ENCODE data around the gene C1QL1.
"Not testable (repeated sequence)": the region's sequence is repeated elsewhere in the genome, so short reads cannot be mapped to it uniquely, and the experiment has no call there.

C1QL1 gene

GRCh38 chr17:44965481-44966234 lies 2.4 kb downstream of the C1QL1 start:
- Histone ChIP-seq H3K9me3 (no peaks in the 10 kb centered on the region; the same call in 1 of the 2 replicates), H3K4me3 (no peak overlapping the region), H3K36me3 (replicated peaks) (no peaks in the 10 kb centered on the region), H3K4me1 (peaks cover 5% of the 10 kb centered on the region), H3K27me3 (ENCODE audit: low read depth) (peaks cover 6% of the 10 kb centered on the region; the same call in 1 of the 2 replicates)
- in situ Hi-C loops (cut with MboI; ENCODE audit: low sequenced_read_pairs): no loop called here
- no peak for DNase-seq (ENCODE audit: low spot score in 2 of 2)

- Histone ChIP-seq H3K4me3 (no peak overlapping the region), H3K4me1 (no peaks in the 10 kb centered on the region), H3K36me3 (replicated peaks) (no peaks in the 10 kb centered on the region), H3K27me3 (ENCODE audit: low read depth) (peaks cover 1% of the 10 kb centered on the region; the same call in 1 of the 2 replicates), H3K9me3 (no peaks in the 10 kb centered on the region; the same call in 1 of the 2 replicates)
- no peak for DNase-seq (ENCODE audit: low spot score in 2 of 2)
- in situ Hi-C loops (cut with MboI; ENCODE audit: low sequenced_read_pairs): no loop called here
Measured at GRCh38 chr17:44961921-44962350, 6.2 kb downstream of the C1QL1 start.

- Histone ChIP-seq H3K4me1 (no peaks in the 10 kb centered on the region), H3K36me3 (replicated peaks) (no peaks in the 10 kb centered on the region), H3K9me3 (no peaks in the 10 kb centered on the region; the same call in 1 of the 2 replicates), H3K4me3 (no peak overlapping the region), H3K27me3 (ENCODE audit: low read depth) (no peaks in the 10 kb centered on the region)
- in situ Hi-C loops (cut with MboI; ENCODE audit: low sequenced_read_pairs): no loop called here
- no peak for DNase-seq (ENCODE audit: low spot score in 2 of 2)
Measured at GRCh38 chr17:44960691-44961090, 7.4 kb downstream of the C1QL1 start.

GRCh38 chr17:44959821-44960531 lies 8.1 kb downstream of the C1QL1 start:
- H3K4me1 ChIP-seq: no peaks in the 10 kb centered on the region
- no peaks in the 10 kb centered on the region for H3K36me3 ChIP-seq (replicated peaks)
- no peaks in the 10 kb centered on the region for H3K27me3 ChIP-seq (ENCODE audit: low read depth)
- no peaks in the 10 kb centered on the region for H3K9me3 ChIP-seq
- no peak for DNase-seq (ENCODE audit: low spot score in 2 of 2)
- in situ Hi-C loops (cut with MboI; ENCODE audit: low sequenced_read_pairs): no loop called here
- H3K4me3 ChIP-seq: no peak overlapping the region

- DNase-seq (ENCODE audit: low spot score in 2 of 2): no peak
- Histone ChIP-seq H3K4me3 (no peak overlapping the region), H3K36me3 (replicated peaks) (no peaks in the 10 kb centered on the region), H3K27me3 (ENCODE audit: low read depth) (no peaks in the 10 kb centered on the region), H3K4me1 (no peaks in the 10 kb centered on the region), H3K9me3 (no peaks in the 10 kb centered on the region)
- in situ Hi-C loops (cut with MboI; ENCODE audit: low sequenced_read_pairs): no loop called here
Measured at GRCh38 chr17:44956998-44957981, 10.8 kb downstream of the C1QL1 start.

GRCh38 chr17:44955674-44956425 lies 12.3 kb downstream of the C1QL1 start:
- in situ Hi-C loops (cut with MboI; ENCODE audit: low sequenced_read_pairs): no loop called here
- Histone ChIP-seq H3K4me1 (no peaks in the 10 kb centered on the region), H3K4me3 (no peak overlapping the region), H3K9me3 (no peaks in the 10 kb centered on the region), H3K27me3 (ENCODE audit: low read depth) (no peaks in the 10 kb centered on the region), H3K36me3 (replicated peaks) (no peaks in the 10 kb centered on the region)
- no peak for DNase-seq (ENCODE audit: low spot score in 2 of 2)

GRCh38 chr17:44952946-44953475 lies 15.1 kb downstream of the C1QL1 start:
- no peak for DNase-seq (ENCODE audit: low spot score in 2 of 2)
- H3K36me3 ChIP-seq (replicated peaks): no peaks in the 10 kb centered on the region
- no peak overlapping the region for H3K4me3 ChIP-seq
- no peaks in the 10 kb centered on the region for H3K27me3 ChIP-seq (ENCODE audit: low read depth)
- H3K4me1 ChIP-seq: peaks cover 2% of the 10 kb centered on the region
- in situ Hi-C loops (cut with MboI; ENCODE audit: low sequenced_read_pairs): no loop called here
- no peaks in the 10 kb centered on the region for H3K9me3 ChIP-seq

GRCh38 chr17:44948315-44948795 lies 19.7 kb downstream of the C1QL1 start:
- DNase-seq (ENCODE audit: low spot score in 2 of 2): no peak
- peaks cover 25% of the 10 kb centered on the region for H3K36me3 ChIP-seq (replicated peaks)

GRCh38 chr17:44947461-44948314 lies 20.4 kb downstream of the C1QL1 start, which contains the start of gene KIF18B:
TSS of gene KIF18B (minus strand) at chr17:44947773. CDS start at chr17:44936344, 11,429 bp downstream.
- DNase-seq (ENCODE audit: low spot score in 2 of 2): peak; percentile 95 to 97
- peak within 1 kb of the TSS; percentile 89 for H3K4me3 ChIP-seq
- H3K27me3 ChIP-seq (ENCODE audit: low read depth): no peaks in the 10 kb centered on the region
- peaks cover 2% of the 10 kb centered on the region; the same call in 1 of the 2 replicates for H3K9me3 ChIP-seq
- peaks cover 30% of the 10 kb centered on the region for H3K36me3 ChIP-seq (replicated peaks)
- in situ Hi-C loops (cut with MboI; ENCODE audit: low sequenced_read_pairs): no loop called here
- peaks cover 14% of the 10 kb centered on the region for H3K4me1 ChIP-seq

More at GRCh38 chr17:44948315-44948795, 19.7 kb downstream of the C1QL1 start:
- Histone ChIP-seq H3K27me3 (ENCODE audit: low read depth) (no peaks in the 10 kb centered on the region), H3K4me1 (peaks cover 14% of the 10 kb centered on the region), H3K4me3 (peak overlapping the region; percentile 89), H3K9me3 (peaks cover 2% of the 10 kb centered on the region; the same call in 1 of the 2 replicates)
- in situ Hi-C loops (cut with MboI; ENCODE audit: low sequenced_read_pairs): no loop called here

- peaks cover 48% of the 10 kb centered on the region for H3K36me3 ChIP-seq (replicated peaks)
- H3K4me1 ChIP-seq: peaks cover 14% of the 10 kb centered on the region
- H3K9me3 ChIP-seq; H3K27me3 ChIP-seq (ENCODE audit: low read depth); DNase-seq (ENCODE audit: low spot score in 2 of 2); in situ Hi-C loops (cut with MboI; ENCODE audit: low sequenced_read_pairs): not testable (repeated sequence)
- peak overlapping the region; percentile 89; the same call in 1 of the 2 replicates for H3K4me3 ChIP-seq
Measured at GRCh38 chr17:44945652-44946051, 22.5 kb downstream of the C1QL1 start.

GRCh38 chr17:44942456-44942855 lies 25.6 kb downstream of the C1QL1 start:
- no peaks in the 10 kb centered on the region for H3K27me3 ChIP-seq (ENCODE audit: low read depth)
- DNase-seq (ENCODE audit: low spot score in 2 of 2): no peak
- H3K36me3 ChIP-seq (replicated peaks): peaks cover 76% of the 10 kb centered on the region
- no peak overlapping the region for H3K4me3 ChIP-seq
- in situ Hi-C loops (cut with MboI; ENCODE audit: low sequenced_read_pairs): no loop called here
- H3K9me3 ChIP-seq: peaks cover 11% of the 10 kb centered on the region
- H3K4me1 ChIP-seq: peaks cover 11% of the 10 kb centered on the region
